ENCODE measurements around the gene MALT1.

- TF ChIP-seq POLR2A (IDR thresholded peaks at IDR 0.05), result no peak
- TF ChIP-seq, protein P1, sequence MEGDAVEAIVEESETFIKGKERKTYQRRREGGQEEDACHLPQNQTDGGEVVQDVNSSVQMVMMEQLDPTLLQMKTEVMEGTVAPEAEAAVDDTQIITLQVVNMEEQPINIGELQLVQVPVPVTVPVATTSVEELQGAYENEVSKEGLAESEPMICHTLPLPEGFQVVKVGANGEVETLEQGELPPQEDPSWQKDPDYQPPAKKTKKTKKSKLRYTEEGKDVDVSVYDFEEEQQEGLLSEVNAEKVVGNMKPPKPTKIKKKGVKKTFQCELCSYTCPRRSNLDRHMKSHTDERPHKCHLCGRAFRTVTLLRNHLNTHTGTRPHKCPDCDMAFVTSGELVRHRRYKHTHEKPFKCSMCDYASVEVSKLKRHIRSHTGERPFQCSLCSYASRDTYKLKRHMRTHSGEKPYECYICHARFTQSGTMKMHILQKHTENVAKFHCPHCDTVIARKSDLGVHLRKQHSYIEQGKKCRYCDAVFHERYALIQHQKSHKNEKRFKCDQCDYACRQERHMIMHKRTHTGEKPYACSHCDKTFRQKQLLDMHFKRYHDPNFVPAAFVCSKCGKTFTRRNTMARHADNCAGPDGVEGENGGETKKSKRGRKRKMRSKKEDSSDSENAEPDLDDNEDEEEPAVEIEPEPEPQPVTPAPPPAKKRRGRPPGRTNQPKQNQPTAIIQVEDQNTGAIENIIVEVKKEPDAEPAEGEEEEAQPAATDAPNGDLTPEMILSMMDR (IDR thresholded peaks at IDR 0.05), result no peak
- TF ChIP-seq EP300 (IDR thresholded peaks at IDR 0.05), result no peak
Measured at GRCh38 chr18:58793361-58793760, 122.1 kb downstream of the MALT1 start.
